Testis (tissue), 2 donors: ENCODE data around the gene CFAP68.

Source experiments
- CTCF ChIP-seq, 3 experiments: fragments of 450-650 bp in 2 of 3; fragments of 200-600 bp in 1 of 3; sonication (generic) in 1 of 3; IDR thresholded peaks; one replicate each; pipeline ENCODE4 v1.5.1; 2016 to 2019; ENCODE audit warnings: antibody characterized with exemption in 3 of 3, mild to moderate bottlenecking in 2 of 3, moderate library complexity in 1 of 3
- POLR2A ChIP-seq: fragments of 450-650 bp; IDR thresholded peaks from one replicate; pipeline ENCODE4 v1.6.1; 2017; ENCODE audit warnings: antibody characterized with exemption, mild to moderate bottlenecking, moderate library complexity

DNA sequence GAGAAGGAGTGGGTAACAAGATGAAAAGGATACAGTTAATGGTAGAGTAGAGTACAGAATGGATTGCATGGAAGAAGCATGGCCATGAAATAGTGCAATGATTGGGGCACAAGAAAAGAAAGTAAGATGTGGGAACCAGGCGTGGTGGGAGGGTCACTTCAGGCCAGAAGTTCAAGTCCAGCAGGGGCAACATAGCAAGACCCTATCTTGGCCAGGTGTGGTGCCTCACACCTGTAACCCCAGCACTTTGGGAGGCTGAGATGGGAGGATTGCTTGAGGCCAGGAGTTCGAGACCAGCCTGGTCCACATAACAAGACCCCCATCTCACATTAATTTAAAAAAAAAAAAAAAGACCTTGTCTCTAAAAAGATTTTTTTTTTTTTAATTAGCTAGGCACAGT is 38.0 kb downstream of the CFAP68 start:
- TF ChIP-seq CTCF (IDR thresholded peaks at IDR 0.05) = no peak
- no peak for TF ChIP-seq POLR2A
